HEK293 (cell line): ENCODE results near the gene ZNF629.
A peak's percentile ranks its signal among the peaks of the same experiment; 100 is the strongest.

ENCODE experiments used
- GLIS1 ChIP-seq: fragments of 450-650 bp; formaldehyde crosslinking; IDR thresholded peaks from 2 replicates; pipeline ENCODE4 v1.5.1; 2016; ENCODE audit warnings: missing biosample characterization, missing genetic modification characterization
- GLIS2 ChIP-seq: fragments of 450-650 bp; formaldehyde crosslinking; IDR thresholded peaks from 2 replicates; pipeline ENCODE4 v1.5.1; 2016; ENCODE audit warnings: missing biosample characterization, missing genetic modification characterization
- MEIS1 ChIP-seq: sonication (generic); formaldehyde crosslinking; IDR thresholded peaks from 2 replicates; pipeline ENCODE4 v1.8.1; 2022; ENCODE audit warnings: missing genetic modification reagents, mild to moderate bottlenecking, borderline replicate concordance
- SP3 ChIP-seq: fragments of 450-650 bp; formaldehyde crosslinking; IDR thresholded peaks from 2 replicates; pipeline ENCODE4 v1.5.1; 2016; ENCODE audit warnings: missing biosample characterization, missing genetic modification characterization
- YY2 ChIP-seq: fragments of 450-650 bp; formaldehyde crosslinking; IDR thresholded peaks from 2 replicates; pipeline ENCODE4 v1.5.1; 2016; ENCODE audit warnings: missing biosample characterization, missing genetic modification characterization
- ZEB2 ChIP-seq: fragments of 450-650 bp; formaldehyde crosslinking; IDR thresholded peaks from 2 replicates; pipeline ENCODE4 v1.5.1; 2016; ENCODE audit warnings: missing biosample characterization, missing genetic modification characterization
- ZIC2 ChIP-seq: fragments of 450-650 bp; formaldehyde crosslinking; IDR thresholded peaks from 2 replicates; pipeline ENCODE4 v1.5.1; 2016; ENCODE audit warnings: missing biosample characterization, missing genetic modification characterization
- ZNF10 ChIP-seq: fragments of 450-650 bp; formaldehyde crosslinking; IDR thresholded peaks from 2 replicates; pipeline ENCODE4 v1.5.1; 2017; ENCODE audit warnings: missing biosample characterization, missing genetic modification characterization
- ZNF146 ChIP-seq: fragments of 450-650 bp; formaldehyde crosslinking; IDR thresholded peaks from 2 replicates; pipeline ENCODE4 v1.5.1; 2016; ENCODE audit warnings: missing biosample characterization, missing genetic modification characterization
- ZNF174 ChIP-seq: fragments of 450-650 bp; formaldehyde crosslinking; IDR thresholded peaks from 2 replicates; pipeline ENCODE4 v1.5.0; 2017; ENCODE audit warnings: missing biosample characterization, mild to moderate bottlenecking, missing genetic modification characterization
- ZNF211 ChIP-seq: fragments of 450-650 bp; formaldehyde crosslinking; IDR thresholded peaks from 2 replicates; pipeline ENCODE4 v1.5.1; 2016; ENCODE audit warnings: low read depth, missing biosample characterization, missing genetic modification characterization
- ZNF214 ChIP-seq: fragments of 450-650 bp; formaldehyde crosslinking; IDR thresholded peaks from 2 replicates; pipeline ENCODE4 v1.5.1; 2017; ENCODE audit warnings: missing biosample characterization, mild to moderate bottlenecking, missing genetic modification characterization, borderline replicate concordance
- ZNF341 ChIP-seq: fragments of 450-650 bp; formaldehyde crosslinking; IDR thresholded peaks from 2 replicates; pipeline ENCODE4; 2016; ENCODE audit warnings: low read depth, missing biosample characterization, missing genetic modification characterization
- ZNF366 ChIP-seq: fragments of 450-650 bp; formaldehyde crosslinking; conservative IDR thresholded peaks from 2 replicates; pipeline ENCODE4 v1.5.1; 2016; ENCODE audit warnings: missing biosample characterization, missing genetic modification characterization
- ZNF544 ChIP-seq: fragments of 450-650 bp; formaldehyde crosslinking; IDR thresholded peaks from 2 replicates; pipeline ENCODE4 v1.5.0; 2017; ENCODE audit warnings: missing biosample characterization, missing genetic modification characterization
- ZNF561 ChIP-seq: fragments of 450-650 bp; IDR thresholded peaks from 2 replicates; pipeline ENCODE4 v1.5.1; 2018; ENCODE audit warnings: missing biosample characterization, missing genetic modification characterization, borderline replicate concordance
- ZNF701 ChIP-seq: fragments of 450-650 bp; formaldehyde crosslinking; IDR thresholded peaks from 2 replicates; pipeline ENCODE4 v1.5.1; 2016; ENCODE audit warnings: missing biosample characterization, missing genetic modification characterization
- ZSCAN16 ChIP-seq: fragments of 450-650 bp; formaldehyde crosslinking; IDR thresholded peaks from 2 replicates; pipeline ENCODE4 v1.5.1; 2016; ENCODE audit warnings: missing biosample characterization, missing genetic modification characterization
- TF ChIP-seq, protein P1 (sequence below): fragments of 450-650 bp; formaldehyde crosslinking; IDR thresholded peaks from 2 replicates; pipeline ENCODE4 v1.5.1; 2016; ENCODE audit warnings: missing biosample characterization, missing genetic modification characterization
- TF ChIP-seq, protein P2 (sequence below): fragments of 450-650 bp; formaldehyde crosslinking; IDR thresholded peaks from 2 replicates; pipeline ENCODE4 v1.5.1; 2016; ENCODE audit warnings: missing biosample characterization, missing genetic modification characterization, borderline replicate concordance
- TF ChIP-seq, protein P3 (sequence below): fragments of 450-650 bp; formaldehyde crosslinking; conservative IDR thresholded peaks from 2 replicates; pipeline ENCODE4 v1.5.1; 2016; ENCODE audit warnings: low read depth, missing biosample characterization, missing genetic modification characterization
- TF ChIP-seq, protein P4 (sequence below): fragments of 450-650 bp; formaldehyde crosslinking; IDR thresholded peaks from 2 replicates; pipeline ENCODE4 v1.5.1; 2016; ENCODE audit warnings: missing biosample characterization, missing genetic modification characterization, borderline replicate concordance
- TF ChIP-seq, protein P5 (sequence below): fragments of 450-650 bp; formaldehyde crosslinking; IDR thresholded peaks from 2 replicates; pipeline ENCODE4 v1.5.1; 2016; ENCODE audit warnings: missing biosample characterization, missing genetic modification characterization

The ZNF629 gene

DNA sequence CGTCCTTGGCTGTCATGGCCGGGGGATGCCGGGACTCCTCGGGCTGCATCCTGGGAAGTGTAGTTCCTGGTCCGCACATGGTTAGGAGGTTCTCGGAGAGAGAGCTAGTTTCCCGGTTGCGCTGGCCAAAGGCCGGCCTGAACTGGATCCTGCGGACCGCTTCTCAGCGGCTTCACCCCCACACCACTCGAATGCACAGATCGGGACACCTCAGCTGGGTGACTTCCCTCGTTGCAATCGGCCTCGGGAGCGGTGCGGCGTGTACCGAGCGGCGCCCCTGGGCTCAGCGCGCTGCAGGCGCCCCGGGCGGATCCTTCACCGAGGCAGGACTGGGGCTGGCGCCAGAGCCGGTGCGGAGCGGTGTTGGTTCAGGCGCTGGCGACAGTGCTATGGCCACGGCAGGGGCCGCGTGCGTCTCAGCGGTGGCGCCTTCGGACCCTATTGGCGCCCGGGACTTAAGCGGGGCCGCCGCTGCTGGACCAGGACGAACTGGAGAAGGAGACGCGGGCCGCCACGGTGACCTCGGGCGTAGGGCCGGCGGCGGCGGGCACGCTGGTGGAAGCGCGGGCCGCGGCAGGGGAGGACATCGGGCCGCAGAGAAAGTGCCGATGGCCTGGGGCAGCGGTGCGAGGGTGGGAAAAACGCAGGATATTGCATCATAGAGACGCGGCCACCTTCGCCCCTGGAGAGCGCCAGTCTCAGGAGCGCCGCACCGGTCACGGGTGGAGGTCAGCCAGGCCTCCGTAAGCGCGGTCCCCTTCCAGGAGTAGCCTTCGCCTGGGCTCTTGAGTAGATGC, 11.4 kb downstream of the ZNF629 start (continued):
- TF ChIP-seq, protein P1, sequence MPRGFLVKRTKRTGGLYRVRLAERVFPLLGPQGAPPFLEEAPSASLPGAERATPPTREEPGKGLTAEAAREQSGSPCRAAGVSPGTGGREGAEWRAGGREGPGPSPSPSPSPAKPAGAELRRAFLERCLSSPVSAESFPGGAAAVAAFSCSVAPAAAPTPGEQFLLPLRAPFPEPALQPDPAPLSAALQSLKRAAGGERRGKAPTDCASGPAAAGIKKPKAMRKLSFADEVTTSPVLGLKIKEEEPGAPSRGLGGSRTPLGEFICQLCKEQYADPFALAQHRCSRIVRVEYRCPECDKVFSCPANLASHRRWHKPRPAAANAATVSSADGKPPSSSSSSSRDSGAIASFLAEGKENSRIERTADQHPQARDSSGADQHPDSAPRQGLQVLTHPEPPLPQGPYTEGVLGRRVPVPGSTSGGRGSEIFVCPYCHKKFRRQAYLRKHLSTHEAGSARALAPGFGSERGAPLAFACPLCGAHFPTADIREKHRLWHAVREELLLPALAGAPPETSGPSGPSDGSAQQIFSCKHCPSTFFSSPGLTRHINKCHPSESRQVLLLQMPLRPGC: peak; percentile 28; the same call in 1 of the 2 replicates
- TF ChIP-seq ZNF211 (tag by site-specific recombination): no peak
- TF ChIP-seq ZNF701 (tag by site-specific recombination): no peak
- peak; percentile 97 for TF ChIP-seq ZNF10 (tag by site-specific recombination)
- TF ChIP-seq MEIS1 (CRISPR knock-in tag): no peak; the same call in 1 of the 2 replicates
- TF ChIP-seq ZSCAN16: peak; percentile 50; the same call in 1 of the 2 replicates
- peak; percentile 61 for TF ChIP-seq GLIS1
- TF ChIP-seq ZNF366 (tag by site-specific recombination): no peak
- TF ChIP-seq, protein P2, sequence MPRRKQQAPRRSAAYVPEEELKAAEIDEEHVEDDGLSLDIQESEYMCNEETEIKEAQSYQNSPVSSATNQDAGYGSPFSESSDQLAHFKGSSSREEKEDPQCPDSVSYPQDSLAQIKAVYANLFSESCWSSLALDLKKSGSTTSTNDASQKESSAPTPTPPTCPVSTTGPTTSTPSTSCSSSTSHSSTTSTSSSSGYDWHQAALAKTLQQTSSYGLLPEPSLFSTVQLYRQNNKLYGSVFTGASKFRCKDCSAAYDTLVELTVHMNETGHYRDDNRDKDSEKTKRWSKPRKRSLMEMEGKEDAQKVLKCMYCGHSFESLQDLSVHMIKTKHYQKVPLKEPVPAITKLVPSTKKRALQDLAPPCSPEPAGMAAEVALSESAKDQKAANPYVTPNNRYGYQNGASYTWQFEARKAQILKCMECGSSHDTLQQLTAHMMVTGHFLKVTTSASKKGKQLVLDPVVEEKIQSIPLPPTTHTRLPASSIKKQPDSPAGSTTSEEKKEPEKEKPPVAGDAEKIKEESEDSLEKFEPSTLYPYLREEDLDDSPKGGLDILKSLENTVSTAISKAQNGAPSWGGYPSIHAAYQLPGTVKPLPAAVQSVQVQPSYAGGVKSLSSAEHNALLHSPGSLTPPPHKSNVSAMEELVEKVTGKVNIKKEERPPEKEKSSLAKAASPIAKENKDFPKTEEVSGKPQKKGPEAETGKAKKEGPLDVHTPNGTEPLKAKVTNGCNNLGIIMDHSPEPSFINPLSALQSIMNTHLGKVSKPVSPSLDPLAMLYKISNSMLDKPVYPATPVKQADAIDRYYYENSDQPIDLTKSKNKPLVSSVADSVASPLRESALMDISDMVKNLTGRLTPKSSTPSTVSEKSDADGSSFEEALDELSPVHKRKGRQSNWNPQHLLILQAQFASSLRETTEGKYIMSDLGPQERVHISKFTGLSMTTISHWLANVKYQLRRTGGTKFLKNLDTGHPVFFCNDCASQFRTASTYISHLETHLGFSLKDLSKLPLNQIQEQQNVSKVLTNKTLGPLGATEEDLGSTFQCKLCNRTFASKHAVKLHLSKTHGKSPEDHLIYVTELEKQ: 0 out of 2 replicates have a peak, but pooled peaks have one; percentile 62
- TF ChIP-seq ZNF146: 0 out of 2 replicates have a peak, but pooled peaks have one; percentile 11
- peak; percentile 75 for TF ChIP-seq ZIC2 (tag by site-specific recombination)
- peak; percentile 66 for TF ChIP-seq YY2
- TF ChIP-seq GLIS2 (tag by site-specific recombination): peak; percentile 58
- TF ChIP-seq, protein P3, sequence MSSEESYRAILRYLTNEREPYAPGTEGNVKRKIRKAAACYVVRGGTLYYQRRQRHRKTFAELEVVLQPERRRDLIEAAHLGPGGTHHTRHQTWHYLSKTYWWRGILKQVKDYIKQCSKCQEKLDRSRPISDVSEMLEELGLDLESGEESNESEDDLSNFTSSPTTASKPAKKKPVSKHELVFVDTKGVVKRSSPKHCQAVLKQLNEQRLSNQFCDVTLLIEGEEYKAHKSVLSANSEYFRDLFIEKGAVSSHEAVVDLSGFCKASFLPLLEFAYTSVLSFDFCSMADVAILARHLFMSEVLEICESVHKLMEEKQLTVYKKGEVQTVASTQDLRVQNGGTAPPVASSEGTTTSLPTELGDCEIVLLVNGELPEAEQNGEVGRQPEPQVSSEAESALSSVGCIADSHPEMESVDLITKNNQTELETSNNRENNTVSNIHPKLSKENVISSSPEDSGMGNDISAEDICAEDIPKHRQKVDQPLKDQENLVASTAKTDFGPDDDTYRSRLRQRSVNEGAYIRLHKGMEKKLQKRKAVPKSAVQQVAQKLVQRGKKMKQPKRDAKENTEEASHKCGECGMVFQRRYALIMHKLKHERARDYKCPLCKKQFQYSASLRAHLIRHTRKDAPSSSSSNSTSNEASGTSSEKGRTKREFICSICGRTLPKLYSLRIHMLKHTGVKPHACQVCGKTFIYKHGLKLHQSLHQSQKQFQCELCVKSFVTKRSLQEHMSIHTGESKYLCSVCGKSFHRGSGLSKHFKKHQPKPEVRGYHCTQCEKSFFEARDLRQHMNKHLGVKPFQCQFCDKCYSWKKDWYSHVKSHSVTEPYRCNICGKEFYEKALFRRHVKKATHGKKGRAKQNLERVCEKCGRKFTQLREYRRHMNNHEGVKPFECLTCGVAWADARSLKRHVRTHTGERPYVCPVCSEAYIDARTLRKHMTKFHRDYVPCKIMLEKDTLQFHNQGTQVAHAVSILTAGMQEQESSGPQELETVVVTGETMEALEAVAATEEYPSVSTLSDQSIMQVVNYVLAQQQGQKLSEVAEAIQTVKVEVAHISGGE (tag by site-specific recombination): peak; percentile 92
- no peak for TF ChIP-seq ZNF214 (tag by site-specific recombination)
- TF ChIP-seq, protein P4, sequence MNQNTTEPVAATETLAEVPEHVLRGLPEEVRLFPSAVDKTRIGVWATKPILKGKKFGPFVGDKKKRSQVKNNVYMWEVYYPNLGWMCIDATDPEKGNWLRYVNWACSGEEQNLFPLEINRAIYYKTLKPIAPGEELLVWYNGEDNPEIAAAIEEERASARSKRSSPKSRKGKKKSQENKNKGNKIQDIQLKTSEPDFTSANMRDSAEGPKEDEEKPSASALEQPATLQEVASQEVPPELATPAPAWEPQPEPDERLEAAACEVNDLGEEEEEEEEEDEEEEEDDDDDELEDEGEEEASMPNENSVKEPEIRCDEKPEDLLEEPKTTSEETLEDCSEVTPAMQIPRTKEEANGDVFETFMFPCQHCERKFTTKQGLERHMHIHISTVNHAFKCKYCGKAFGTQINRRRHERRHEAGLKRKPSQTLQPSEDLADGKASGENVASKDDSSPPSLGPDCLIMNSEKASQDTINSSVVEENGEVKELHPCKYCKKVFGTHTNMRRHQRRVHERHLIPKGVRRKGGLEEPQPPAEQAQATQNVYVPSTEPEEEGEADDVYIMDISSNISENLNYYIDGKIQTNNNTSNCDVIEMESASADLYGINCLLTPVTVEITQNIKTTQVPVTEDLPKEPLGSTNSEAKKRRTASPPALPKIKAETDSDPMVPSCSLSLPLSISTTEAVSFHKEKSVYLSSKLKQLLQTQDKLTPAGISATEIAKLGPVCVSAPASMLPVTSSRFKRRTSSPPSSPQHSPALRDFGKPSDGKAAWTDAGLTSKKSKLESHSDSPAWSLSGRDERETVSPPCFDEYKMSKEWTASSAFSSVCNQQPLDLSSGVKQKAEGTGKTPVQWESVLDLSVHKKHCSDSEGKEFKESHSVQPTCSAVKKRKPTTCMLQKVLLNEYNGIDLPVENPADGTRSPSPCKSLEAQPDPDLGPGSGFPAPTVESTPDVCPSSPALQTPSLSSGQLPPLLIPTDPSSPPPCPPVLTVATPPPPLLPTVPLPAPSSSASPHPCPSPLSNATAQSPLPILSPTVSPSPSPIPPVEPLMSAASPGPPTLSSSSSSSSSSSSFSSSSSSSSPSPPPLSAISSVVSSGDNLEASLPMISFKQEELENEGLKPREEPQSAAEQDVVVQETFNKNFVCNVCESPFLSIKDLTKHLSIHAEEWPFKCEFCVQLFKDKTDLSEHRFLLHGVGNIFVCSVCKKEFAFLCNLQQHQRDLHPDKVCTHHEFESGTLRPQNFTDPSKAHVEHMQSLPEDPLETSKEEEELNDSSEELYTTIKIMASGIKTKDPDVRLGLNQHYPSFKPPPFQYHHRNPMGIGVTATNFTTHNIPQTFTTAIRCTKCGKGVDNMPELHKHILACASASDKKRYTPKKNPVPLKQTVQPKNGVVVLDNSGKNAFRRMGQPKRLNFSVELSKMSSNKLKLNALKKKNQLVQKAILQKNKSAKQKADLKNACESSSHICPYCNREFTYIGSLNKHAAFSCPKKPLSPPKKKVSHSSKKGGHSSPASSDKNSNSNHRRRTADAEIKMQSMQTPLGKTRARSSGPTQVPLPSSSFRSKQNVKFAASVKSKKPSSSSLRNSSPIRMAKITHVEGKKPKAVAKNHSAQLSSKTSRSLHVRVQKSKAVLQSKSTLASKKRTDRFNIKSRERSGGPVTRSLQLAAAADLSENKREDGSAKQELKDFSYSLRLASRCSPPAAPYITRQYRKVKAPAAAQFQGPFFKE: 0 out of 2 replicates have a peak, but pooled peaks have one; percentile 44
- no peak for TF ChIP-seq ZNF544 (tag by site-specific recombination)
- TF ChIP-seq, protein P5, sequence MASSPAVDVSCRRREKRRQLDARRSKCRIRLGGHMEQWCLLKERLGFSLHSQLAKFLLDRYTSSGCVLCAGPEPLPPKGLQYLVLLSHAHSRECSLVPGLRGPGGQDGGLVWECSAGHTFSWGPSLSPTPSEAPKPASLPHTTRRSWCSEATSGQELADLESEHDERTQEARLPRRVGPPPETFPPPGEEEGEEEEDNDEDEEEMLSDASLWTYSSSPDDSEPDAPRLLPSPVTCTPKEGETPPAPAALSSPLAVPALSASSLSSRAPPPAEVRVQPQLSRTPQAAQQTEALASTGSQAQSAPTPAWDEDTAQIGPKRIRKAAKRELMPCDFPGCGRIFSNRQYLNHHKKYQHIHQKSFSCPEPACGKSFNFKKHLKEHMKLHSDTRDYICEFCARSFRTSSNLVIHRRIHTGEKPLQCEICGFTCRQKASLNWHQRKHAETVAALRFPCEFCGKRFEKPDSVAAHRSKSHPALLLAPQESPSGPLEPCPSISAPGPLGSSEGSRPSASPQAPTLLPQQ (tag by site-specific recombination): peak; percentile 79
- peak; percentile 87 for TF ChIP-seq SP3 (tag by site-specific recombination)
- peak; percentile 58; the same call in 1 of the 2 replicates for TF ChIP-seq ZNF341 (tag by site-specific recombination)
- peak; percentile 95 for TF ChIP-seq ZEB2 (tag by site-specific recombination)
- peak; percentile 73 for TF ChIP-seq ZNF561 (tag by site-specific recombination)
- no peak for TF ChIP-seq ZNF174 (tag by site-specific recombination)
